ENCODE measurements around the gene FMNL3. TPM values are rescaled to one million over a fixed set of nuclear protein-coding genes. Genes with fewer than 3 reads are reported as not detected.

The FMNL3 gene
- total and polyA plus RNA-seq, 2 of the 13 experiments (the other 11 are each of a cell fraction or from before 2014, with no cell fraction given), result 0.44 to 1.1 TPM

DNA sequence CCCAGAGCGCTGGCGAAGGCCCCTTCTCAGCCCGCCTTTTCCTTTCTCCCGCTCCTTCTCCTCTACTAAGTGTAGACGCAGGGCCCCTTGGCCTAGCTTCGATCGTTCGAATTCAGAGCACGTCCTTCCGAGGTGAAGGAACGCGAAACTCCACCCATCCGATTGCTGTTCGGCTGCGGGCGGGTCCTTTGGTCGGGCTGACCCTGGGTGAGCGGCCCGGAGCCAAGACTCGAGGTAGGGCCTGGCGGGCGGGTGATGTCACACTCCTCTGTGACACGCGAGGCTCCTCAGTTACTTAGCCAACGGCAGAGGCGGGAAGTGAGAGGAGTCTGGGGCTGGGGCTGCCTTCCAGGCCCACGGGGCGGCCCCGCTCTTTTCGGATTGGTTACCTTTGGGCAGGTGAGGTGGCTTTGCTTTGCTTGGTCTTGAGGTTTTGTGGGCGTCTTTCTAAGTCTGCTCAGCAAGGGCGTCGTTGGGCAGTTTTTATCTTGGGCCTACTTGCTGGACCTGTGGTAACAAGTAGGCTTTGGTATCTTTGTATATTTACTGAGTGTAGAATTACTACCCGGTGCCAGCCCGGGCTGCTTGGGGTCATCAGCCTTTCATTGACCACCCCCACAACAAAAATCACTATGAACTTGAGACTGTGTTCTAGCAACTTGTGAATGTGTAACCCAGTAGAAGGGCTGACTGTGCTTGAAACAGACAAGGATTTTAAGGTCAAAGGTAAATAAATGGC, 34.8 kb upstream of the FMNL3 start (continued):
- no peak for TF ChIP-seq ZNF737 (CRISPR knock-in tag; IDR thresholded peaks at IDR 0.05; ENCODE audit: borderline replicate concordance)
- no peak for TF ChIP-seq ZFP37 (CRISPR knock-in tag; IDR thresholded peaks at IDR 0.05; ENCODE audit: borderline replicate concordance)
- TF ChIP-seq, protein P1, sequence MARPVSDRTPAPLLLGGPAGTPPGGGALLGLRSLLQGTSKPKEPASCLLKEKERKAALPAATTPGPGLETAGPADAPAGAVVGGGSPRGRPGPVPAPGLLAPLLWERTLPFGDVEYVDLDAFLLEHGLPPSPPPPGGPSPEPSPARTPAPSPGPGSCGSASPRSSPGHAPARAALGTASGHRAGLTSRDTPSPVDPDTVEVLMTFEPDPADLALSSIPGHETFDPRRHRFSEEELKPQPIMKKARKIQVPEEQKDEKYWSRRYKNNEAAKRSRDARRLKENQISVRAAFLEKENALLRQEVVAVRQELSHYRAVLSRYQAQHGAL (CRISPR knock-in tag; IDR thresholded peaks at IDR 0.05; ENCODE audit: not compliant biosample characterization), result no peak
- no peak for TF ChIP-seq NR3C1 (CRISPR knock-in tag; IDR thresholded peaks at IDR 0.05)
- no peak for TF ChIP-seq ZNF878 (CRISPR knock-in tag; IDR thresholded peaks at IDR 0.05)
- no peak for TF ChIP-seq MED13 (CRISPR knock-in tag; IDR thresholded peaks at IDR 0.05)
- TF ChIP-seq, protein P2, sequence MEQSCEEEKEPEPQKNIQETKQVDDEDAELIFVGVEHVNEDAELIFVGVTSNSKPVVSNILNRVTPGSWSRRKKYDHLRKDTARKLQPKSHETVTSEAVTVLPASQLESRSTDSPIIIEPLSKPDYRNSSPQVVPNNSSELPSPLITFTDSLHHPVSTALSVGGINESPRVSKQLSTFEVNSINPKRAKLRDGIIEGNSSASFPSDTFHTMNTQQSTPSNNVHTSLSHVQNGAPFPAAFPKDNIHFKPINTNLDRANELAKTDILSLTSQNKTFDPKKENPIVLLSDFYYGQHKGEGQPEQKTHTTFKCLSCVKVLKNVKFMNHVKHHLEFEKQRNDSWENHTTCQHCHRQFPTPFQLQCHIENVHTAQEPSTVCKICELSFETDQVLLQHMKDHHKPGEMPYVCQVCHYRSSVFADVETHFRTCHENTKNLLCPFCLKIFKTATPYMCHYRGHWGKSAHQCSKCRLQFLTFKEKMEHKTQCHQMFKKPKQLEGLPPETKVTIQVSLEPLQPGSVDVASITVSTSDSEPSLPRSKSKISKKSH (CRISPR knock-in tag; IDR thresholded peaks at IDR 0.05; ENCODE audit: borderline replicate concordance), result no peak
- TF ChIP-seq ZFX (CRISPR knock-in tag; IDR thresholded peaks at IDR 0.05; ENCODE audit: low read depth), result 0 out of 2 replicates have a peak, but pooled peaks have one; percentile 62
- TF ChIP-seq KLF12 (CRISPR knock-in tag; IDR thresholded peaks at IDR 0.05; ENCODE audit: borderline replicate concordance), result peak; percentile 29; the same call in 1 of the 2 replicates
- TF ChIP-seq, protein P3, sequence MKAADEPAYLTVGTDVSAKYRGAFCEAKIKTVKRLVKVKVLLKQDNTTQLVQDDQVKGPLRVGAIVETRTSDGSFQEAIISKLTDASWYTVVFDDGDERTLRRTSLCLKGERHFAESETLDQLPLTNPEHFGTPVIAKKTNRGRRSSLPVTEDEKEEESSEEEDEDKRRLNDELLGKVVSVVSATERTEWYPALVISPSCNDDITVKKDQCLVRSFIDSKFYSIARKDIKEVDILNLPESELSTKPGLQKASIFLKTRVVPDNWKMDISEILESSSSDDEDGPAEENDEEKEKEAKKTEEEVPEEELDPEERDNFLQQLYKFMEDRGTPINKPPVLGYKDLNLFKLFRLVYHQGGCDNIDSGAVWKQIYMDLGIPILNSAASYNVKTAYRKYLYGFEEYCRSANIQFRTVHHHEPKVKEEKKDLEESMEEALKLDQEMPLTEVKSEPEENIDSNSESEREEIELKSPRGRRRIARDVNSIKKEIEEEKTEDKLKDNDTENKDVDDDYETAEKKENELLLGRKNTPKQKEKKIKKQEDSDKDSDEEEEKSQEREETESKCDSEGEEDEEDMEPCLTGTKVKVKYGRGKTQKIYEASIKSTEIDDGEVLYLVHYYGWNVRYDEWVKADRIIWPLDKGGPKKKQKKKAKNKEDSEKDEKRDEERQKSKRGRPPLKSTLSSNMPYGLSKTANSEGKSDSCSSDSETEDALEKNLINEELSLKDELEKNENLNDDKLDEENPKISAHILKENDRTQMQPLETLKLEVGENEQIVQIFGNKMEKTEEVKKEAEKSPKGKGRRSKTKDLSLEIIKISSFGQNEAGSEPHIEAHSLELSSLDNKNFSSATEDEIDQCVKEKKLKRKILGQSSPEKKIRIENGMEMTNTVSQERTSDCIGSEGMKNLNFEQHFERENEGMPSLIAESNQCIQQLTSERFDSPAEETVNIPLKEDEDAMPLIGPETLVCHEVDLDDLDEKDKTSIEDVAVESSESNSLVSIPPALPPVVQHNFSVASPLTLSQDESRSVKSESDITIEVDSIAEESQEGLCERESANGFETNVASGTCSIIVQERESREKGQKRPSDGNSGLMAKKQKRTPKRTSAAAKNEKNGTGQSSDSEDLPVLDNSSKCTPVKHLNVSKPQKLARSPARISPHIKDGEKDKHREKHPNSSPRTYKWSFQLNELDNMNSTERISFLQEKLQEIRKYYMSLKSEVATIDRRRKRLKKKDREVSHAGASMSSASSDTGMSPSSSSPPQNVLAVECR (CRISPR knock-in tag; IDR thresholded peaks at IDR 0.05; ENCODE audit: borderline replicate concordance), result peak; percentile 13; the same call in 1 of the 2 replicates
- peak; percentile 26; the same call in 1 of the 2 replicates for TF ChIP-seq MBD4 (IDR thresholded peaks at IDR 0.05; ENCODE audit: borderline replicate concordance, low read length)
- peak; percentile 18; the same call in 1 of the 2 replicates for TF ChIP-seq ZNF124 (CRISPR knock-in tag; IDR thresholded peaks at IDR 0.05)
- no peak for TF ChIP-seq REPIN1 (CRISPR knock-in tag; IDR thresholded peaks at IDR 0.05; ENCODE audit: borderline replicate concordance, low read depth)
- TF ChIP-seq, protein P4, sequence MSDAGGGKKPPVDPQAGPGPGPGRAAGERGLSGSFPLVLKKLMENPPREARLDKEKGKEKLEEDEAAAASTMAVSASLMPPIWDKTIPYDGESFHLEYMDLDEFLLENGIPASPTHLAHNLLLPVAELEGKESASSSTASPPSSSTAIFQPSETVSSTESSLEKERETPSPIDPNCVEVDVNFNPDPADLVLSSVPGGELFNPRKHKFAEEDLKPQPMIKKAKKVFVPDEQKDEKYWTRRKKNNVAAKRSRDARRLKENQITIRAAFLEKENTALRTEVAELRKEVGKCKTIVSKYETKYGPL (CRISPR knock-in tag; IDR thresholded peaks at IDR 0.05), result no peak
- no peak for TF ChIP-seq CCDC6 (CRISPR knock-in tag; IDR thresholded peaks at IDR 0.05)
- no peak for TF ChIP-seq DNMT3B (CRISPR knock-in tag; conservative IDR thresholded peaks at IDR 0.05)
- no peak for TF ChIP-seq ZNF180 (CRISPR knock-in tag; IDR thresholded peaks at IDR 0.05; ENCODE audit: borderline replicate concordance, low read depth)
- TF ChIP-seq ZSCAN25 (CRISPR knock-in tag; IDR thresholded peaks at IDR 0.05), result no peak
- no peak for TF ChIP-seq KLF9 (CRISPR knock-in tag; IDR thresholded peaks at IDR 0.05; ENCODE audit: low read depth)
- TF ChIP-seq, protein P5, sequence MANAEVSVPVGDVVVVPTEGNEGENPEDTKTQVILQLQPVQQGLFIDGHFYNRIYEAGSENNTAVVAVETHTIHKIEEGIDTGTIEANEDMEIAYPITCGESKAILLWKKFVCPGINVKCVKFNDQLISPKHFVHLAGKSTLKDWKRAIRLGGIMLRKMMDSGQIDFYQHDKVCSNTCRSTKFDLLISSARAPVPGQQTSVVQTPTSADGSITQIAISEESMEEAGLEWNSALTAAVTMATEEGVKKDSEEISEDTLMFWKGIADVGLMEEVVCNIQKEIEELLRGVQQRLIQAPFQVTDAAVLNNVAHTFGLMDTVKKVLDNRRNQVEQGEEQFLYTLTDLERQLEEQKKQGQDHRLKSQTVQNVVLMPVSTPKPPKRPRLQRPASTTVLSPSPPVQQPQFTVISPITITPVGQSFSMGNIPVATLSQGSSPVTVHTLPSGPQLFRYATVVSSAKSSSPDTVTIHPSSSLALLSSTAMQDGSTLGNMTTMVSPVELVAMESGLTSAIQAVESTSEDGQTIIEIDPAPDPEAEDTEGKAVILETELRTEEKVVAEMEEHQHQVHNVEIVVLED (CRISPR knock-in tag; IDR thresholded peaks at IDR 0.05; ENCODE audit: borderline replicate concordance), result no peak
